Chondrocyte (in vitro differentiated cells): ENCODE measurements around the gene PTDSS2. TPM values are rescaled to one million over a fixed set of nuclear protein-coding genes. Genes with fewer than 3 reads are reported as not detected.
"Not testable (repeated sequence)": the region's sequence is repeated elsewhere in the genome, so short reads cannot be mapped to it uniquely, and the experiment has no call there.

ENCODE experiments used
- DNase-seq: peaks from one replicate; pipeline ENCODE4 v3.0.0; 2021; ENCODE audit warnings: mixed read lengths, low spot score
- H3K27ac Mint-ChIP-seq: one replicate; pipeline ENCODE4 v1.8.0; 2021; ENCODE audit warnings: mild to moderate bottlenecking, moderate library complexity, mixed read lengths; ENCODE audit not compliant: unreplicated experiment
- H3K27me3 Mint-ChIP-seq: 2 replicates; pipeline ENCODE4 v1.8.0; 2021; ENCODE audit warnings: low read depth, mixed read lengths
- H3K36me3 Mint-ChIP-seq: 2 replicates; pipeline ENCODE4 v1.8.0; 2021; ENCODE audit warnings: low read depth, mixed read lengths
- H3K4me1 Mint-ChIP-seq: 2 replicates; pipeline ENCODE4 v1.8.0; 2021; ENCODE audit warnings: low read depth, mild to moderate bottlenecking, mixed read lengths
- H3K4me3 Mint-ChIP-seq: one replicate; pipeline ENCODE4 v1.8.0; 2021; ENCODE audit warnings: mild to moderate bottlenecking, moderate library complexity, mixed read lengths; ENCODE audit not compliant: unreplicated experiment
- H3K9me3 Mint-ChIP-seq: 2 replicates; pipeline ENCODE4 v1.8.0; 2021; ENCODE audit warnings: low read depth, mixed read lengths
- total RNA-seq: library from RNA; stranded (reverse); gene quantifications from 3 replicates; pipeline ENCODE4 v1.2.1, GENCODE V29; 2021
- TF ChIP-seq, protein P1 (sequence below): fragments of 200-600 bp; sonication (generic); IDR thresholded peaks from 2 replicates; pipeline ENCODE4 v1.5.0; 2021; ENCODE audit warnings: antibody characterized with exemption, mild to moderate bottlenecking, moderate library complexity

PTDSS2 gene
- total RNA-seq, 1 donor from 2014 or later: 30.0 TPM

DNA sequence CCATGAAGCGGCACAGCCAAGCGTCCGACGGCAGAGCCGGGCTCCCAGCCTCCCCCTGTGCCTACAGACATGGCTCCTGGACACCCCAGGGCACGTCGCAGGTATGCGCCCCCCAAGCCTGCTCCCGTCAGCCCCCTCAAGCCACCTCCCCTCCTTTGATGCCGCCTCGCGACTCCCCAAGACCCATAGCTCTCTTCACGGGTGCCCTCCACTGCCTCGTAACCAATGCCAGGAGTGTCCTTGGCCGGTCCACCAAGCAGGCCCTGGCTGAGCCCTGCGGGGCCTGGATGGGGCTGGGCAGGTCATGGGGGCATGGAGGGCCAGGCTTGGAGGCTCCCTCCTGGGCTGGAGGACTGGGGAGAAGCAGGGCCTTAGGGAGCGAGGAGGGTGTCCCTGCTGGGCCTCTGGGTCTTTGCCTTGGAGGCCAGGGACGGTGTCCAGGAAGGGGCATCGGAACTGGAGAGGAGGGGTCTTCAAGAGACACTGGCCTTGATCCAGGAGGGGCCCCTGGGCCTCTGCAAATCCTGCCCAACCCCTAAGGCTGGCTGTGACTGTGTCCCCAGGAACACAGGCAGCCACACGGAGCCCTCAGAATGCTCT is 17.5 kb upstream of the PTDSS2 start:
- no peaks in the 10 kb centered on the region for H3K36me3 Mint-ChIP-seq
- H3K9me3 Mint-ChIP-seq: no peaks in the 10 kb centered on the region
- H3K27ac Mint-ChIP-seq: no peak overlapping the region
- TF ChIP-seq, protein P1, sequence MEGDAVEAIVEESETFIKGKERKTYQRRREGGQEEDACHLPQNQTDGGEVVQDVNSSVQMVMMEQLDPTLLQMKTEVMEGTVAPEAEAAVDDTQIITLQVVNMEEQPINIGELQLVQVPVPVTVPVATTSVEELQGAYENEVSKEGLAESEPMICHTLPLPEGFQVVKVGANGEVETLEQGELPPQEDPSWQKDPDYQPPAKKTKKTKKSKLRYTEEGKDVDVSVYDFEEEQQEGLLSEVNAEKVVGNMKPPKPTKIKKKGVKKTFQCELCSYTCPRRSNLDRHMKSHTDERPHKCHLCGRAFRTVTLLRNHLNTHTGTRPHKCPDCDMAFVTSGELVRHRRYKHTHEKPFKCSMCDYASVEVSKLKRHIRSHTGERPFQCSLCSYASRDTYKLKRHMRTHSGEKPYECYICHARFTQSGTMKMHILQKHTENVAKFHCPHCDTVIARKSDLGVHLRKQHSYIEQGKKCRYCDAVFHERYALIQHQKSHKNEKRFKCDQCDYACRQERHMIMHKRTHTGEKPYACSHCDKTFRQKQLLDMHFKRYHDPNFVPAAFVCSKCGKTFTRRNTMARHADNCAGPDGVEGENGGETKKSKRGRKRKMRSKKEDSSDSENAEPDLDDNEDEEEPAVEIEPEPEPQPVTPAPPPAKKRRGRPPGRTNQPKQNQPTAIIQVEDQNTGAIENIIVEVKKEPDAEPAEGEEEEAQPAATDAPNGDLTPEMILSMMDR: no peak
- no peak overlapping the region for H3K4me3 Mint-ChIP-seq
- peaks cover 9% of the 10 kb centered on the region for H3K27me3 Mint-ChIP-seq
- H3K4me1 Mint-ChIP-seq: no peaks in the 10 kb centered on the region
- no peak for DNase-seq

DNA sequence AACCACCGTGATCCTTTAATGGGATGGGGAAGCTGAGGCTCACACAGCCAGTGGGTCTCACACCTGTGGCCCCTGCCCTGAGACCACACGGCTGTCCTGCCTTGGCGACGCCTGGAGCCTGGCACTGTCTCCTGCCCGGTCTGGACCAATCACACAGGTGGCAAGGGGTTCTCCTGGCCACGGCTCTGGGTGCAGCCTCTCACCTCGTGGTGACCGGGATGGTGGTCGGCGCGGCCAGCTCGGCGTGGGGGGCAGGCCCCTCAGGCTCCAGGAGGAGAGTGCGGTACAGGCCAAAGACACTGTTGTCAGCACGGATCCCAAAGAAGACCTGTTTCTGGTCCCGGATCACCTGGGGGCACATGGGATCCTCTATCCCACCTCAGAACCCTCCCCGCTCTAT is 17.0 kb upstream of the PTDSS2 start:
- TF ChIP-seq, protein P1: no peak
- Mint-ChIP-seq H3K4me1 (no peaks in the 10 kb centered on the region), H3K36me3 (no peaks in the 10 kb centered on the region)

DNA sequence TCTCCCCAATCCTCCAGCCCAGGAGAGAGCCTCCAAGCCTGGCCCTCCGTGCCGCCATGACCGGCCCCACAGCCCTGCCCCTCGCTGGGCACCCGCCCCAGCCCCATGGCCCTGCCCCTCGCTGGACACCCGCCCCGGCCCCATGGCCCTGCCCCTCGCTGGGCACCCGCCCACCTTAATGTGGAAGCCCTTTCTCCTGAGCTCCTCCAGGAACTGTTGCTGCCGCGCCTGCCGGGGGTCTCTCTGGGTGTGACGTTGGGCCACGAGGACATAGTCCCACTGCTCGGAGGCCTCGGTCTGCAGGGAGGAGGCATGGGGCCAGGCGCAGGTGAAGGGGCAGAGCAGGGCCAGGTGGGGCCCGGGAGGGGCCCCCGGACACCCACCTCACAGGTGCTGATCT is 16.4 kb upstream of the PTDSS2 start:
- H3K9me3 Mint-ChIP-seq: no peaks in the 10 kb centered on the region
- TF ChIP-seq, protein P1: no peak
- H3K4me3 Mint-ChIP-seq: no peak overlapping the region
- H3K27me3 Mint-ChIP-seq: peaks cover 7% of the 10 kb centered on the region
- no peak overlapping the region for H3K27ac Mint-ChIP-seq
- DNase-seq: no peak
- H3K4me1 Mint-ChIP-seq: no peaks in the 10 kb centered on the region
- H3K36me3 Mint-ChIP-seq: no peaks in the 10 kb centered on the region

More for the DNA sequence above, 17.0 kb upstream of the PTDSS2 start:
- Mint-ChIP-seq H3K4me3 (no peak overlapping the region), H3K27me3 (peaks cover 8% of the 10 kb centered on the region), H3K9me3 (no peaks in the 10 kb centered on the region), H3K27ac (no peak overlapping the region)
- no peak for DNase-seq

DNA sequence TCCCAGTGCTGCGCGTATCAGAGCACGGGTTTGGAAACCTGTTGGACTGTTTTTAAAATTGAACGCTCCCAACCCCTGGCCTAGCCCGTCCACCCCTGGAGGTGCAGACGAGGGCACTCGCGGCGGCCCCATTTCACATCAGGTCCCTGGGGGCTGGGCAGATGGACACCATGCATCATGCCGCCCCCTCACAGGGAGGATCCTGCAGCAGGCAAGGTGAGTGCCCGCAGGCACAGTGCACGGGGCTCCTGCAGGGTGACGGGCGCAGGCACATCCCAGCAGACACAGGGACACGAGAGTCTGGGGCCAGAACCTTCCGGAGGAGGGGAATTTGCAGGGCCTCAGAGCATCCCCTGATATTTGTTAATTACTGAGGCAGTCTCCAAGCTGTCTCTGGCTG is 15.6 kb upstream of the PTDSS2 start:
- no peaks in the 10 kb centered on the region for H3K4me1 Mint-ChIP-seq
- H3K9me3 Mint-ChIP-seq: no peaks in the 10 kb centered on the region
- H3K4me3 Mint-ChIP-seq: no peak overlapping the region
- H3K27me3 Mint-ChIP-seq: no peaks in the 10 kb centered on the region
- H3K27ac Mint-ChIP-seq: no peak overlapping the region
- no peak for DNase-seq
- TF ChIP-seq, protein P1: no peak
- no peaks in the 10 kb centered on the region for H3K36me3 Mint-ChIP-seq

- H3K4me1 Mint-ChIP-seq, DNase-seq, H3K9me3 Mint-ChIP-seq, H3K27me3 Mint-ChIP-seq, H3K4me3 Mint-ChIP-seq, H3K36me3 Mint-ChIP-seq, H3K27ac Mint-ChIP-seq: not testable (repeated sequence)
Observed at GRCh38 chr11:434999-435740, 14.9 kb upstream of the PTDSS2 start.
